ENCODE results near the gene ZC3H11A. TPM values are rescaled to one million over a fixed set of nuclear protein-coding genes. Genes with fewer than 3 reads are reported as not detected.
"Not testable (repeated sequence)": the region's sequence is repeated elsewhere in the genome, so short reads cannot be mapped to it uniquely, and the experiment has no call there.

Gene ZC3H11A
- polyA plus RNA-seq, 1 donor (not counting 4 experiments of a cell fraction or from before 2014, with no cell fraction given): 83.4 TPM

GRCh38 chr1:203828002-203828401 is 32.6 kb downstream of the ZC3H11A start:
- Histone ChIP-seq H3K27me3 (ENCODE audit: control insufficient read depth, extremely low read depth, insufficient read depth, low read length) (no peaks in the 10 kb centered on the region), H3K9me3 (ENCODE audit: control insufficient read depth, low read depth, low read length) (no peaks in the 10 kb centered on the region), H3K9ac (ENCODE audit: control insufficient read depth, extremely low read depth, insufficient read depth, low read length) (no peak overlapping the region), H3K79me2 (ENCODE audit: control insufficient read depth, insufficient read depth, low read length) (peaks cover 31% of the 10 kb centered on the region), H3K9me1 (ENCODE audit: control insufficient read depth, extremely low read depth, insufficient read depth, low read length) (no peaks in the 10 kb centered on the region), H3K4me2 (ENCODE audit: control insufficient read depth, extremely low read depth, insufficient read depth, low read depth, low read length) (no peak overlapping the region), H2AFZ (ENCODE audit: control insufficient read depth, low read length) (no peak overlapping the region), H3K27ac (ENCODE audit: control insufficient read depth, insufficient read depth, low read length) (no peak overlapping the region), H3K4me3 (ENCODE audit: control insufficient read depth in 2 of 3, extremely low read depth in 1 of 3, insufficient read depth in 2 of 3, low read depth in 1 of 3, low read length in 3 of 3) (no peak overlapping the region), H3K4me1 (ENCODE audit: control insufficient read depth, extremely low read depth, insufficient read depth, low read length) (no peaks in the 10 kb centered on the region), H3K36me3 (ENCODE audit: control insufficient read depth in 2 of 2, extremely low read depth in 1 of 2, insufficient read depth in 2 of 2, low read length in 2 of 2) (peaks cover 22 to 27% of the 10 kb centered on the region in 2 experiments), H4K20me1 (ENCODE audit: control insufficient read depth, extremely low read depth, insufficient read depth, low read length) (peaks cover 3% of the 10 kb centered on the region)
- dilution Hi-C loops (cut with MboI; ENCODE audit: extremely low pct_ligation_motif_present, low sequenced_read_pairs): no loop called here
- FAIRE-seq: no peak
- no peak for DNase-seq (ENCODE audit: low read depth, low spot score)
- TF ChIP-seq, protein P1, sequence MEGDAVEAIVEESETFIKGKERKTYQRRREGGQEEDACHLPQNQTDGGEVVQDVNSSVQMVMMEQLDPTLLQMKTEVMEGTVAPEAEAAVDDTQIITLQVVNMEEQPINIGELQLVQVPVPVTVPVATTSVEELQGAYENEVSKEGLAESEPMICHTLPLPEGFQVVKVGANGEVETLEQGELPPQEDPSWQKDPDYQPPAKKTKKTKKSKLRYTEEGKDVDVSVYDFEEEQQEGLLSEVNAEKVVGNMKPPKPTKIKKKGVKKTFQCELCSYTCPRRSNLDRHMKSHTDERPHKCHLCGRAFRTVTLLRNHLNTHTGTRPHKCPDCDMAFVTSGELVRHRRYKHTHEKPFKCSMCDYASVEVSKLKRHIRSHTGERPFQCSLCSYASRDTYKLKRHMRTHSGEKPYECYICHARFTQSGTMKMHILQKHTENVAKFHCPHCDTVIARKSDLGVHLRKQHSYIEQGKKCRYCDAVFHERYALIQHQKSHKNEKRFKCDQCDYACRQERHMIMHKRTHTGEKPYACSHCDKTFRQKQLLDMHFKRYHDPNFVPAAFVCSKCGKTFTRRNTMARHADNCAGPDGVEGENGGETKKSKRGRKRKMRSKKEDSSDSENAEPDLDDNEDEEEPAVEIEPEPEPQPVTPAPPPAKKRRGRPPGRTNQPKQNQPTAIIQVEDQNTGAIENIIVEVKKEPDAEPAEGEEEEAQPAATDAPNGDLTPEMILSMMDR (optimal IDR thresholded peaks at IDR 0.05 in 1 of 3, IDR thresholded peaks at IDR 0.05 in 1 of 3, conservative IDR thresholded peaks at IDR 0.05 in 1 of 3; ENCODE audit: extremely low read depth in 1 of 3, insufficient read depth in 2 of 3, low read length in 3 of 3): no peak
- TF ChIP-seq EZH2 (IDR thresholded peaks at IDR 0.05; ENCODE audit: low read length): no peak

GRCh38 chr1:203828503-203828902 is 33.1 kb downstream of the ZC3H11A start:
- Histone ChIP-seq H4K20me1 (ENCODE audit: control insufficient read depth, extremely low read depth, insufficient read depth, low read length) (peaks cover 3% of the 10 kb centered on the region), H3K9ac (ENCODE audit: control insufficient read depth, extremely low read depth, insufficient read depth, low read length) (no peak overlapping the region), H3K27me3 (ENCODE audit: control insufficient read depth, extremely low read depth, insufficient read depth, low read length) (no peaks in the 10 kb centered on the region), H3K4me1 (ENCODE audit: control insufficient read depth, extremely low read depth, insufficient read depth, low read length) (no peaks in the 10 kb centered on the region), H2AFZ (ENCODE audit: control insufficient read depth, low read length) (no peak overlapping the region), H3K36me3 (ENCODE audit: control insufficient read depth in 2 of 2, extremely low read depth in 1 of 2, insufficient read depth in 2 of 2, low read length in 2 of 2) (peaks cover 17 to 22% of the 10 kb centered on the region in 2 experiments), H3K9me1 (ENCODE audit: control insufficient read depth, extremely low read depth, insufficient read depth, low read length) (no peaks in the 10 kb centered on the region), H3K79me2 (ENCODE audit: control insufficient read depth, insufficient read depth, low read length) (peaks cover 26% of the 10 kb centered on the region), H3K4me2 (ENCODE audit: control insufficient read depth, extremely low read depth, insufficient read depth, low read depth, low read length) (no peak overlapping the region), H3K9me3 (ENCODE audit: control insufficient read depth, low read depth, low read length) (no peaks in the 10 kb centered on the region), H3K27ac (ENCODE audit: control insufficient read depth, insufficient read depth, low read length) (no peak overlapping the region), H3K4me3 (ENCODE audit: control insufficient read depth in 2 of 3, extremely low read depth in 1 of 3, insufficient read depth in 2 of 3, low read depth in 1 of 3, low read length in 3 of 3) (no peak overlapping the region)
- DNase-seq (ENCODE audit: low read depth, low spot score) (no peak), FAIRE-seq (no peak)
- TF ChIP-seq EZH2 (IDR thresholded peaks at IDR 0.05; ENCODE audit: low read length): no peak
- TF ChIP-seq, protein P1 (optimal IDR thresholded peaks at IDR 0.05 in 1 of 3, IDR thresholded peaks at IDR 0.05 in 1 of 3, conservative IDR thresholded peaks at IDR 0.05 in 1 of 3; ENCODE audit: extremely low read depth in 1 of 3, insufficient read depth in 2 of 3, low read length in 3 of 3): no peak
- dilution Hi-C loops (cut with MboI; ENCODE audit: extremely low pct_ligation_motif_present, low sequenced_read_pairs): no loop called here

DNA sequence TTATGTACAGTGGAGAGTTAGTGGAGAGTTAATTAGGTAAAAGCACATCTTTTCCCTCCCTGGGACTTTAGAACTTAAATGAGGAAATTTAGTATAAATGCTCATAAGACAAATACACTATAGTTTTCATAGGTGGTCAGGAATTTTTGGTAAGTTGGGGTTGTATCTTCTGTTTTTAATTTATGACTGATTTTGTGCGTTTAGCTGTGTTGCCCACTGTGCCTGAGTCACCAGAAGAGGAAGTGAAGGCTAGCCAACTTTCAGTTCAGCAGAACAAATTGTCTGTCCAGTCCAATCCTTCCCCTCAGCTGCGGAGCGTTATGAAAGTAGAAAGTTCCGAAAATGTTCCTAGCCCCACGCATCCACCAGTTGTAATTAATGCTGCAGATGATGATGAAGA is 33.8 kb downstream of the ZC3H11A start:
- H3K4me2 ChIP-seq (ENCODE audit: control insufficient read depth, extremely low read depth, insufficient read depth, low read depth, low read length); H3K9me1 ChIP-seq (ENCODE audit: control insufficient read depth, extremely low read depth, insufficient read depth, low read length); dilution Hi-C loops (cut with MboI; ENCODE audit: extremely low pct_ligation_motif_present, low sequenced_read_pairs); FAIRE-seq; H3K9me3 ChIP-seq (ENCODE audit: control insufficient read depth, low read depth, low read length); H3K27ac ChIP-seq (ENCODE audit: control insufficient read depth, insufficient read depth, low read length); H3K9ac ChIP-seq (ENCODE audit: control insufficient read depth, extremely low read depth, insufficient read depth, low read length); H4K20me1 ChIP-seq (ENCODE audit: control insufficient read depth, extremely low read depth, insufficient read depth, low read length); H3K27me3 ChIP-seq (ENCODE audit: control insufficient read depth, extremely low read depth, insufficient read depth, low read length); H3K4me3 ChIP-seq (ENCODE audit: control insufficient read depth in 2 of 3, extremely low read depth in 1 of 3, insufficient read depth in 2 of 3, low read depth in 1 of 3, low read length in 3 of 3); H2AFZ ChIP-seq (ENCODE audit: control insufficient read depth, low read length); H3K4me1 ChIP-seq (ENCODE audit: control insufficient read depth, extremely low read depth, insufficient read depth, low read length); DNase-seq (ENCODE audit: low read depth, low spot score): not testable (repeated sequence)
- Histone ChIP-seq H3K79me2 (ENCODE audit: control insufficient read depth, insufficient read depth, low read length) (peaks cover 20% of the 10 kb centered on the region), H3K36me3 (ENCODE audit: control insufficient read depth in 2 of 2, extremely low read depth in 1 of 2, insufficient read depth in 2 of 2, low read length in 2 of 2) (peaks cover 16 to 20% of the 10 kb centered on the region in 2 experiments)

All from keratinocyte (primary cell).